MM.1S (cell line): ENCODE results near the gene FAM107B.

ENCODE experiments used
- DNase-seq: peaks from one replicate; pipeline ENCODE4 v3.0.0-alpha.2; 2015
- H2AFZ ChIP-seq: fragments of 300-600 bp; sonication (generic); 2 replicates; pipeline ENCODE4 v1.6.0; 2016; ENCODE audit warnings: antibody characterized with exemption, low read length
- H3F3A ChIP-seq: fragments of 300-600 bp; sonication (generic); 2 replicates; pipeline ENCODE4 v1.6.1; 2016; ENCODE audit warnings: mild to moderate bottlenecking, antibody characterized with exemption, low read length, moderate library complexity, mixed read lengths; ENCODE audit not compliant: insufficient read depth
- H3K27ac ChIP-seq: fragments of 300-600 bp; sonication (generic); 2 replicates; pipeline ENCODE4 v1.5.1; 2016; ENCODE audit warnings: mild to moderate bottlenecking, low read length
- H3K27me3 ChIP-seq: fragments of 300-600 bp; sonication (generic); replicated peaks from 2 replicates; pipeline ENCODE4 v1.6.0; 2016; ENCODE audit warnings: low read length; ENCODE audit not compliant: insufficient read depth
- H3K36me3 ChIP-seq: fragments of 300-600 bp; sonication (generic); replicated peaks from 2 replicates; pipeline ENCODE4 v1.6.1; 2016; ENCODE audit warnings: mild to moderate bottlenecking, low read length, mixed read lengths; ENCODE audit not compliant: insufficient read depth
- H3K4me1 ChIP-seq: fragments of 300-600 bp; sonication (generic); 2 replicates; pipeline ENCODE4 v1.6.1; 2016; ENCODE audit warnings: low read length, mixed read lengths
- H3K4me2 ChIP-seq: fragments of 300-600 bp; sonication (generic); 2 replicates; pipeline ENCODE4 v1.6.0; 2016; ENCODE audit warnings: low read depth, low read length
- H3K4me3 ChIP-seq: fragments of 300-600 bp; sonication (generic); 2 replicates; pipeline ENCODE4 v1.5.1; 2016; ENCODE audit warnings: low read length, mixed read lengths
- H3K79me2 ChIP-seq: fragments of 300-600 bp; sonication (generic); 2 replicates; pipeline ENCODE4 v1.6.1; 2016; ENCODE audit warnings: mixed run types, low read length, mixed read lengths
- H3K9ac ChIP-seq: fragments of 300-600 bp; sonication (generic); 2 replicates; pipeline ENCODE4 v1.6.1; 2016; ENCODE audit warnings: low read length, mixed read lengths
- H3K9me2 ChIP-seq: fragments of 300-600 bp; sonication (generic); replicated peaks from 2 replicates; pipeline ENCODE4 v1.6.1; 2016; ENCODE audit warnings: mild to moderate bottlenecking, low read length, mixed read lengths; ENCODE audit not compliant: insufficient read depth
- H3K9me3 ChIP-seq: fragments of 300-600 bp; sonication (generic); replicated peaks from 2 replicates; pipeline ENCODE4 v1.6.1; 2016; ENCODE audit warnings: mild to moderate bottlenecking, low read length, mixed read lengths; ENCODE audit not compliant: insufficient read depth
- H4K20me1 ChIP-seq: fragments of 300-600 bp; sonication (generic); 2 replicates; pipeline ENCODE4 v1.6.1; 2016; ENCODE audit warnings: mild to moderate bottlenecking, low read length, moderate library complexity, mixed read lengths; ENCODE audit not compliant: insufficient read depth
- EZH2 ChIP-seq: fragments of 300-600 bp; sonication (generic); optimal IDR thresholded peaks from 2 replicates; pipeline ENCODE3; 2017; ENCODE audit warnings: low read depth, mild to moderate bottlenecking, antibody characterized with exemption, low read length, mixed read lengths
- EZH2phosphoT487 ChIP-seq: fragments of 300-600 bp; sonication (generic); IDR thresholded peaks from 2 replicates; pipeline ENCODE4 v1.6.1; 2018; ENCODE audit warnings: antibody characterized with exemption, low read length
- TF ChIP-seq, protein P1 (sequence below): fragments of 300-600 bp; sonication (generic); IDR thresholded peaks from 2 replicates; pipeline ENCODE4 v1.5.1; 2016; ENCODE audit warnings: antibody characterized with exemption, low read length, mixed read lengths

FAM107B gene

GRCh38 chr10:14696821-14697220, 77.9 kb downstream of the FAM107B start:
- H3F3A ChIP-seq = no peaks in the 10 kb centered on the region
- no peak for DNase-seq
- no peaks in the 10 kb centered on the region for H3K79me2 ChIP-seq
- no peaks in the 10 kb centered on the region for H3K9me3 ChIP-seq
- peaks cover 9% of the 10 kb centered on the region for H3K4me1 ChIP-seq
- no peak overlapping the region for H3K27ac ChIP-seq
- H2AFZ ChIP-seq = no peak overlapping the region
- no peaks in the 10 kb centered on the region for H4K20me1 ChIP-seq
- no peaks in the 10 kb centered on the region for H3K36me3 ChIP-seq
- H3K4me3 ChIP-seq = no peak overlapping the region
- H3K9ac ChIP-seq = no peak overlapping the region
- H3K9me2 ChIP-seq = no peaks in the 10 kb centered on the region
- no peak overlapping the region for H3K4me2 ChIP-seq
- TF ChIP-seq EZH2phosphoT487 (no peak), EZH2 (no peak)
- TF ChIP-seq, protein P1, sequence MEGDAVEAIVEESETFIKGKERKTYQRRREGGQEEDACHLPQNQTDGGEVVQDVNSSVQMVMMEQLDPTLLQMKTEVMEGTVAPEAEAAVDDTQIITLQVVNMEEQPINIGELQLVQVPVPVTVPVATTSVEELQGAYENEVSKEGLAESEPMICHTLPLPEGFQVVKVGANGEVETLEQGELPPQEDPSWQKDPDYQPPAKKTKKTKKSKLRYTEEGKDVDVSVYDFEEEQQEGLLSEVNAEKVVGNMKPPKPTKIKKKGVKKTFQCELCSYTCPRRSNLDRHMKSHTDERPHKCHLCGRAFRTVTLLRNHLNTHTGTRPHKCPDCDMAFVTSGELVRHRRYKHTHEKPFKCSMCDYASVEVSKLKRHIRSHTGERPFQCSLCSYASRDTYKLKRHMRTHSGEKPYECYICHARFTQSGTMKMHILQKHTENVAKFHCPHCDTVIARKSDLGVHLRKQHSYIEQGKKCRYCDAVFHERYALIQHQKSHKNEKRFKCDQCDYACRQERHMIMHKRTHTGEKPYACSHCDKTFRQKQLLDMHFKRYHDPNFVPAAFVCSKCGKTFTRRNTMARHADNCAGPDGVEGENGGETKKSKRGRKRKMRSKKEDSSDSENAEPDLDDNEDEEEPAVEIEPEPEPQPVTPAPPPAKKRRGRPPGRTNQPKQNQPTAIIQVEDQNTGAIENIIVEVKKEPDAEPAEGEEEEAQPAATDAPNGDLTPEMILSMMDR = no peak
- H3K27me3 ChIP-seq = no peaks in the 10 kb centered on the region

GRCh38 chr10:14695847-14696480, 78.7 kb downstream of the FAM107B start:
- TF ChIP-seq, protein P1 = no peak
- TF ChIP-seq EZH2 (no peak), EZH2phosphoT487 (no peak)
- H3K79me2 ChIP-seq = no peaks in the 10 kb centered on the region
- H3K27ac ChIP-seq = no peak overlapping the region
- H3K4me3 ChIP-seq = no peak overlapping the region
- H3K4me2 ChIP-seq = no peak overlapping the region
- H2AFZ ChIP-seq = no peak overlapping the region
- no peaks in the 10 kb centered on the region for H4K20me1 ChIP-seq
- H3K36me3 ChIP-seq = no peaks in the 10 kb centered on the region
- no peaks in the 10 kb centered on the region for H3K9me3 ChIP-seq
- H3K27me3 ChIP-seq = no peaks in the 10 kb centered on the region
- no peaks in the 10 kb centered on the region for H3F3A ChIP-seq
- DNase-seq = no peak
- H3K9ac ChIP-seq = no peak overlapping the region
- no peaks in the 10 kb centered on the region for H3K9me2 ChIP-seq
- H3K4me1 ChIP-seq = peaks cover 9% of the 10 kb centered on the region

GRCh38 chr10:14693891-14694290, 80.8 kb downstream of the FAM107B start:
- H4K20me1 ChIP-seq = no peaks in the 10 kb centered on the region
- H3K9me2 ChIP-seq = no peaks in the 10 kb centered on the region
- no peak overlapping the region for H3K4me3 ChIP-seq
- H3K9me3 ChIP-seq = no peaks in the 10 kb centered on the region
- no peaks in the 10 kb centered on the region for H3F3A ChIP-seq
- H3K79me2 ChIP-seq = no peaks in the 10 kb centered on the region
- H3K4me1 ChIP-seq = peaks cover 7% of the 10 kb centered on the region
- H3K27ac ChIP-seq = no peak overlapping the region
- no peaks in the 10 kb centered on the region for H3K27me3 ChIP-seq
- no peak for TF ChIP-seq EZH2
- no peak for TF ChIP-seq EZH2phosphoT487
- TF ChIP-seq, protein P1 = no peak
- no peaks in the 10 kb centered on the region for H3K36me3 ChIP-seq
- no peak for DNase-seq
- no peak overlapping the region for H3K9ac ChIP-seq
- H3K4me2 ChIP-seq = no peak overlapping the region
- no peak overlapping the region for H2AFZ ChIP-seq
